Endodermal cell (in vitro differentiated cells): ENCODE measurements around the gene FGR. TPM values are rescaled to one million over a fixed set of nuclear protein-coding genes. Genes with fewer than 3 reads are reported as not detected.

Experiments used
- DNase-seq: peaks from one replicate; pipeline ENCODE4 v3.0.0-alpha.2; 2017
- H3K27ac ChIP-seq: 2 replicates; pipeline ENCODE4 v1.5.1; 2013; ENCODE audit warnings: mild to moderate bottlenecking, low read depth, low read length, moderate library complexity
- H3K27me3 ChIP-seq: 2 replicates; pipeline ENCODE4 v1.6.1; 2013; ENCODE audit warnings: mild to moderate bottlenecking, low read length, moderate library complexity; ENCODE audit not compliant: insufficient read depth, control insufficient read depth, poor library complexity, severe bottlenecking
- H3K36me3 ChIP-seq: 2 replicates; pipeline ENCODE4 v1.7.0; 2013; ENCODE audit warnings: mild to moderate bottlenecking, low read length, moderate library complexity; ENCODE audit not compliant: control insufficient read depth, insufficient read depth
- H3K4me1 ChIP-seq: one replicate; pipeline ENCODE4 v1.7.0; 2013; ENCODE audit warnings: low read length; ENCODE audit not compliant: control insufficient read depth, insufficient read depth
- H3K4me3 ChIP-seq: 2 replicates; pipeline ENCODE4 v1.5.1; 2013; ENCODE audit warnings: mild to moderate bottlenecking, low read length, moderate library complexity
- H3K9ac ChIP-seq: 2 replicates; pipeline ENCODE4 v1.6.1; 2013; ENCODE audit warnings: mild to moderate bottlenecking, low read length, moderate library complexity; ENCODE audit not compliant: poor library complexity, severe bottlenecking; ENCODE audit errors: extremely low read depth
- H3K9me3 ChIP-seq: 2 replicates; pipeline ENCODE4 v1.6.1; 2013; ENCODE audit warnings: mild to moderate bottlenecking, low read length, moderate library complexity; ENCODE audit not compliant: control insufficient read depth
- H3K27ac Mint-ChIP-seq: 2 replicates; pipeline ENCODE4 v1.8.0; 2020; ENCODE audit warnings: mixed read lengths
- H3K27me3 Mint-ChIP-seq: 2 replicates; pipeline ENCODE4 v1.8.0; 2021; ENCODE audit warnings: mild to moderate bottlenecking, mixed read lengths; ENCODE audit not compliant: insufficient read depth
- H3K36me3 Mint-ChIP-seq: 2 replicates; pipeline ENCODE4 v1.8.0; 2020; ENCODE audit warnings: low read depth, mixed read lengths
- H3K4me1 Mint-ChIP-seq: 2 replicates; pipeline ENCODE4 v1.8.0; 2020; ENCODE audit warnings: mixed read lengths
- H3K4me3 Mint-ChIP-seq: 2 replicates; pipeline ENCODE4 v1.8.0; 2020; ENCODE audit warnings: mild to moderate bottlenecking, moderate library complexity, mixed read lengths
- H3K9me3 Mint-ChIP-seq: 2 replicates; pipeline ENCODE4 v1.8.0; 2020; ENCODE audit warnings: mild to moderate bottlenecking, mixed read lengths
- WGBS, 2 experiments: methylation state at CpG; one replicate each; pipeline versions ENCODE4 v1.1.5 to v1.1.7; 2013; ENCODE audit warnings: missing lambda C conversion rate in 2 of 2, mixed read lengths in 1 of 2; ENCODE audit not compliant: insufficient coverage in 1 of 2, insufficient read length in 1 of 2; 5-methylcytosine and 5-hydroxymethylcytosine counted together
- total RNA-seq, 2 donors: library from RNA; stranded (reverse); fragmentation: NEBNext Ultra II Directional in 1 of 2; extraction: Animal tissue kit (Norgen Biotek cat#: 25700) in 1 of 2; gene quantifications; 2 replicates in 1 of 2; 3 replicates in 1 of 2; pipeline ENCODE4 v1.2.1, GENCODE V29; 2021
- TF ChIP-seq, protein P1 (sequence below): fragments of 200-600 bp; sonication (generic); conservative IDR thresholded peaks from 2 replicates; pipeline ENCODE4 v1.5.0; 2021; ENCODE audit warnings: antibody characterized with exemption, mild to moderate bottlenecking

The FGR gene
- total RNA-seq, 2 donors from 2014 or later: not detected

DNA sequence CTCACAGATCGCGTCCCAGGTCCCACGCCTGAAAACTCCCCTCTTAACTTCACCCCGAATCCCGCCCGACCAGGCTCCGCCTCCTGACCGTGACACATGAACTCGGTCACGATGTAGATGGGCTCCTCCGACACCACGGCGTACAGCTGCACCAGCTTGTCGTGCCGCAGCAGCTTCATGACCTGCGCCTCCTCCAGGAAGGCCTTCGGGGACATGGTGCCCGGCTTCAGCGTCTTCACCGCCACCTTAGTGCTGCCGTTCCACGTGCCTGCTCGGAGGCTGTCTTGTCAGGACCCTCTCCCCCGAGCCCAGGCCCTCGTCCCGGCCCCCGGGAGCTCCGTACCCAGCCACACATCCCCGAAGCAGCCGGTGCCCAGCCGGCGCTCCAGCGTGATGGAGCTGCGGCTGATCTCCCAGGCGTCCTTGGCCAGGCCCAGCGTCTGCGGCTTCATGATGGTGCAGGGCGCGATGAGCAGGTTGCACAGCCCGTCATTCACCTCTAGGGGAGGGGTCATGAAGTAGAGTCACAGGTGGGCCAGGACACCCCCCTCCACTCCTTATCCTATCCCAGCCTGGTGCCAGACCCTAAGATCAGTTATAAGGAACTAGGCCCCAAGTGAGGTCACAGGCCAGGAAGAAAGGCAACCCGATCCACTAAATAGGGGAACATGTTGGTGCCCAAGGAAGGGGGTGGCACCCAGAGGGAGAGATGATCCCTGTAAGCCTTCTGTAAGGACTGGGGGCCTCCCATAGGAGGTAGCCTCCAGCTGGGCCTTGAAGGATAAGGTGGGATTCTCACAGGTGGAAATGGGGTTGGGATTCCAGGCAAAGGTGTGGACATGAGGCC lies 19.4 kb downstream of the FGR start:
- H3K9ac ChIP-seq: no peak overlapping the region
- H3K4me3 Mint-ChIP-seq: peak overlapping the region; percentile 74
- TF ChIP-seq, protein P1, sequence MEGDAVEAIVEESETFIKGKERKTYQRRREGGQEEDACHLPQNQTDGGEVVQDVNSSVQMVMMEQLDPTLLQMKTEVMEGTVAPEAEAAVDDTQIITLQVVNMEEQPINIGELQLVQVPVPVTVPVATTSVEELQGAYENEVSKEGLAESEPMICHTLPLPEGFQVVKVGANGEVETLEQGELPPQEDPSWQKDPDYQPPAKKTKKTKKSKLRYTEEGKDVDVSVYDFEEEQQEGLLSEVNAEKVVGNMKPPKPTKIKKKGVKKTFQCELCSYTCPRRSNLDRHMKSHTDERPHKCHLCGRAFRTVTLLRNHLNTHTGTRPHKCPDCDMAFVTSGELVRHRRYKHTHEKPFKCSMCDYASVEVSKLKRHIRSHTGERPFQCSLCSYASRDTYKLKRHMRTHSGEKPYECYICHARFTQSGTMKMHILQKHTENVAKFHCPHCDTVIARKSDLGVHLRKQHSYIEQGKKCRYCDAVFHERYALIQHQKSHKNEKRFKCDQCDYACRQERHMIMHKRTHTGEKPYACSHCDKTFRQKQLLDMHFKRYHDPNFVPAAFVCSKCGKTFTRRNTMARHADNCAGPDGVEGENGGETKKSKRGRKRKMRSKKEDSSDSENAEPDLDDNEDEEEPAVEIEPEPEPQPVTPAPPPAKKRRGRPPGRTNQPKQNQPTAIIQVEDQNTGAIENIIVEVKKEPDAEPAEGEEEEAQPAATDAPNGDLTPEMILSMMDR: peak; percentile 39
- no peaks in the 10 kb centered on the region for H3K9me3 ChIP-seq
- peaks cover 11% of the 10 kb centered on the region for H3K27me3 Mint-ChIP-seq
- peak; percentile 73 for DNase-seq
- H3K27me3 ChIP-seq: peaks cover 4% of the 10 kb centered on the region
- peak overlapping the region; percentile 60 for H3K4me3 ChIP-seq
- H3K36me3 Mint-ChIP-seq: no peaks in the 10 kb centered on the region
- H3K4me1 Mint-ChIP-seq: peaks cover 8% of the 10 kb centered on the region
- 53 to 61% methylated on average over 18 to 41 of the region's 41 CpGs for WGBS, 2 experiments
- H3K27ac ChIP-seq: no peak overlapping the region
- H3K27ac Mint-ChIP-seq: peak overlapping the region; percentile 59
- H3K4me1 ChIP-seq: no peaks in the 10 kb centered on the region
- no peaks in the 10 kb centered on the region for H3K9me3 Mint-ChIP-seq
- no peaks in the 10 kb centered on the region for H3K36me3 ChIP-seq

DNA sequence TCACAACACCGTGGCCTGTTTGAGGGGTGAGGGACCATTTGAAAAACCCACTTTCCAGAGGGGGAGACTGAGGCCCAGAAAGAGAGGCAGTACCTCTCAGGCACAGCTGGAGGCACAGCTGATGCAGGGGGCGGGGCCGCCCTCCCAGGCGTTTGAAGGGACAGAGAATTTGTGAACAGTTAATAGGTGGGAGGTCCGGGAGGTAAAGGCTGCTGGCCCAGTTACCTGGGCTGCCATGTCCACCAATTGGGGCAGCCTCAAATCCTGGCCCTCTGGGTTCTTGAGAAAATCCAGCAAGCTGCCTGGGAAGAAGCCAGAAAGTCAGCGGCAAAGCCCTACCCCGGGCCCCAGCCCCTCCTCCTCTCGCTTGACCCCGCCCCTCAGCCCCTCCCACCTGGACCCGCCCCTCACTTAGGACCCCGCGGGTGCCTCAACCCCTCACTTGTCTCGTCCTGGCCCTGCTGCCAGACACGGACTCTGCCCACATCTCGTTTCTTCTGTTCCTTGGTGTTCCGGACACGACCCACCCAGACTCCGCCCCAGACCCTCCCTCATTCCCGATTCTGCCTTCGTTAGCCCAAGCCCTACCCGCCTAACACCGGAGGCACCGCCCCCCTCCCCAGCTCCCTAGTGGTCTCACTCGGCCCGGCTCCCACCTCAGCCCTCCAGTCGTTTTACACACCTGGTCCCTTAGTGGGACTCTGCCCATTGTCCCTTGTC lies 20.2 kb downstream of the FGR start:
- TF ChIP-seq, protein P1: no peak
- Histone ChIP-seq H3K9me3 (no peaks in the 10 kb centered on the region), H3K27me3 (peaks cover 4% of the 10 kb centered on the region), H3K27ac (no peak overlapping the region), H3K9ac (no peak overlapping the region), H3K4me1 (no peaks in the 10 kb centered on the region), H3K4me3 (peak overlapping the region; percentile 60), H3K36me3 (no peaks in the 10 kb centered on the region)
- Mint-ChIP-seq H3K27ac (peak overlapping the region; percentile 59), H3K9me3 (no peaks in the 10 kb centered on the region), H3K27me3 (peaks cover 11% of the 10 kb centered on the region), H3K36me3 (no peaks in the 10 kb centered on the region), H3K4me1 (peaks cover 8% of the 10 kb centered on the region), H3K4me3 (peak overlapping the region; percentile 74)
- DNase-seq: peak; percentile 92
- 14 to 16% methylated on average over 9 to 26 of the region's 26 CpGs for WGBS, 2 experiments

DNA sequence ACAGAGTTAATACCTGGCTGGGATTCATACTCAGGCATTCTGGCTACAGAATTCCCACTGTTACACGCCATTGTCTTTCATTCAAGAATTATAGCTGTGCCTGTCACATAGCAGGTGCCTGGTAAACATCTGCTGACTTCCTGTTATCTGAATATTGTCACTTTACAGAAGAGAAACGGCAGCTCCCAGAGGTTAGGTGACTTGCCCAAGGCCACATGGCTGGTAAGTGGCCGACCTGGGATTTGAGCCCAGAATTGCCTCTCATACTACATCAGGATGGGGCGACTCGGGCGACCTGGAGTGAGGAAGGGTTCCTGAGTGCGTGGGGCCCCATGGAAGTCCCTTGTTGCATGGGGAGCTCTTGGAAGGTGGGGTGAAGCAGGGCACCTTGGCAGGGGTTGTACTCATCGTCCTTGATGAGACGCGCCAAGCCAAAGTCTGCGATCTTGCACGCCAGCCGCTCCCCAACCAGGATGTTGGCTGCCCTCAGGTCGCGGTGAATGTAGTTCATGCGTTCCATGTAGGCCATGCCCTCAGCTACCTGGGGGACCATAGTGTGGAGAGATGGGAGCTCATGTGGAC lies 20.9 kb downstream of the FGR start:
- Histone ChIP-seq H3K4me3 (no peak overlapping the region), H3K9me3 (no peaks in the 10 kb centered on the region), H3K4me1 (no peaks in the 10 kb centered on the region), H3K9ac (no peak overlapping the region), H3K36me3 (no peaks in the 10 kb centered on the region), H3K27me3 (peaks cover 4% of the 10 kb centered on the region), H3K27ac (no peak overlapping the region)
- Mint-ChIP-seq H3K36me3 (no peaks in the 10 kb centered on the region), H3K4me1 (peaks cover 8% of the 10 kb centered on the region), H3K27me3 (peaks cover 8% of the 10 kb centered on the region), H3K9me3 (no peaks in the 10 kb centered on the region), H3K4me3 (peak overlapping the region; percentile 74), H3K27ac (no peak overlapping the region)
- no peak for DNase-seq
- TF ChIP-seq, protein P1: no peak
- 92 to 93% methylated on average over 11 to 16 of the region's 16 CpGs for WGBS, 2 experiments
